ENCODE measurements around the gene TGM4.

GRCh38 chr3:44903314-44903713 is 28.9 kb downstream of the TGM4 start:
- no peak for TF ChIP-seq POLR2A (IDR thresholded peaks at IDR 0.05)
- TF ChIP-seq CTCF (IDR thresholded peaks at IDR 0.05), result no peak

Data from Peyer's patch (tissue), 4 donors.